Forelimb muscle (tissue), 1 donor: Measurements from ENCODE around the gene IL20. TPM values are rescaled to one million over a fixed set of nuclear protein-coding genes. Genes with fewer than 3 reads are reported as not detected.
"Not testable (repeated sequence)": the region's sequence is repeated elsewhere in the genome, so short reads cannot be mapped to it uniquely, and the experiment has no call there.

Experiments
- DNase-seq: peaks from one replicate; pipeline ENCODE4 v3.0.0-alpha.2; 2013; ENCODE audit warnings: low read depth
- polyA plus RNA-seq: library from polyadenylated mRNA; unstranded; fragments of 120-200 nt; gene quantifications from one replicate; pipeline ENCODE4 v1.2.1, GENCODE V29; 2013; ENCODE audit not compliant: insufficient read length

IL20 gene
- polyA plus RNA-seq, 1 donor, result not detected

- no peak for DNase-seq
These were observed 22.6 kb upstream of the IL20 start for GRCh38 chr1:206842854-206843253.

DNA sequence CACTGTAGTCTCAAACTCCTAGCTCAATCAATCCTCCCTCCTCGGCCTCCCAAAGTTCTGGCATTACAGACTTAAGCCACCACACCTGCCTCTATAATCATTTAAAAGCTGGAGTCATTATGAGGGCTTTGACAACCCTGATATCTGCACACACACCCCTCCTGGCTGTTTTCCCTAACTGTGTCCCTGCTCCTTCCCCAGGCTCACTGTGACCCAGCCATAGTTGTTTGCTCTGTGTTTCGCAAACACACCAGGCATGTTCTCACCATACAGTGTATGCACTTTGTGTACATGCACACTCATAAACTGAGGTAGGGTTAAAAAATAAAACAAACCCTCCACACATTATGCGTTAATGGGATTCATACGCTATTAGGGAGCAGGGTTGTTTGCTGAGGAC lies 21.8 kb upstream of the IL20 start:
- no peak for DNase-seq

DNA sequence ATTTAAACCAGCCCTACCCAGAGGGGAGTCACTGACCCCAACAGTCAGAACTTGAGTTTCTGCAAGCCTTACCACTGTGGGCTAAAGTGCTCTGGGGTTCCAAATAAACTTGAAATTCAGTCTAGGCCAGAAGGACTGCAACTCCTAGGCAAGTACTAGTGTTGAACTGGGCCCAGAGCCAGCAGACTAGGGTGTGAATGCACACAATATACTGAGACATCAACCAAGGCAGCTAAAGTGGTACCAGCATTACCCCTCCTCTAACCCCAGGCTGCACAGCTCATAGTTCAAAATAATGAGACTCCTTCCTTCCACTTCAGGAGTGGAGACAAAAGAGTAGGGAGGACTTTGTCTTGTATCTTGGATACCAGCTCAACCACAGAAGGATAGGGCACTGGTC lies 18.9 kb upstream of the IL20 start:
- no peak for DNase-seq

GRCh38 chr1:206847337-206847834 lies 18.0 kb upstream of the IL20 start:
- no peak for DNase-seq

GRCh38 chr1:206847946-206848345 lies 17.5 kb upstream of the IL20 start:
- no peak for DNase-seq

DNA sequence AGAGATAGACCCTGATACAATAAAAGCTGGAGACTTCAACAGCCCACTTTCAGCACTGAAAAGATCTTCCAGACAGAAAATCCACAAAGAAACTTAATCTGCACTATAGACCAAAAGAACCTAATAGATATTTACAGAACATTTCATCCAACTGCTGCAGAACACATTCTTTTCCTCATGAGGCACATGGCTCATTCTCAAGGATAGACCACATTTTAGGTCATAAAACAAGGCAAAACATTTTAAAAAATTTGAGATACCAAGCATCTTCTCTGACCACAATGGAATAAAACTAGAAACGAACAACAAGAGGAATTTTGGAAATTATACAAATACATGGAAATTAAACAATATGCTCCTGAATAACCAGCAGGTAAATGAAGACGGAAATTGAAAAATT lies 15.0 kb upstream of the IL20 start:
- DNase-seq, result no peak

DNA sequence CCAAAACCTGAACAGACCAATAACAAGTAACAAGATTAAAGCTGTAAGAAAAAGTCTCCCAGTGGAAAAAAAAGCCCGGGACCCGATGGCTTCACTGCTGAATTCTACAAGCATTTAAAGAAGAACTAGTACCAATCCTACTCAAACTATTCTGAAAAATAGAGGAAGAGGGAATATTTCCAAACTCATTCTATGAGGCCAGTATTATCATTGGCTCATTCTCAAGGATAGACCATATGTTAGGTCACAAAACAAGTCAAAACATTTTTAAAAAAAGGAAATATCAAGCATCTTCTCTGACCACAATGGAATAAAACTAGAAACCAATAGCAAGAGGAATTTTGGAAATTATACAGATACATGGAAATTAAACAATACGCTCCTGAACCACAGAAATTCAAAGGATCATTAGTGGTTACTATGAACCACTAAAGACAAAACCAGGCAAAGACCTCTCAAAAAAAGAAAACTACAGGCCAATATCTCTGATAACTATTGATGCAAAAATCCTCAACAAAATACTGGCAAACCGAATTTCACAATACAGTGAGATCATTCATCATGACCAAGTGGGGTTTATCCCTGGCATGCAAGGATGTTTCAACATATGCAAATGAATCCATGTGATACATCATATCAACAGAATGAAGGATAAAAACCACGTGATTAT lies 13.9 kb upstream of the IL20 start:
- DNase-seq, result no peak

GRCh38 chr1:206852662-206853061 lies 12.8 kb upstream of the IL20 start:
- not testable (repeated sequence) for DNase-seq

DNA sequence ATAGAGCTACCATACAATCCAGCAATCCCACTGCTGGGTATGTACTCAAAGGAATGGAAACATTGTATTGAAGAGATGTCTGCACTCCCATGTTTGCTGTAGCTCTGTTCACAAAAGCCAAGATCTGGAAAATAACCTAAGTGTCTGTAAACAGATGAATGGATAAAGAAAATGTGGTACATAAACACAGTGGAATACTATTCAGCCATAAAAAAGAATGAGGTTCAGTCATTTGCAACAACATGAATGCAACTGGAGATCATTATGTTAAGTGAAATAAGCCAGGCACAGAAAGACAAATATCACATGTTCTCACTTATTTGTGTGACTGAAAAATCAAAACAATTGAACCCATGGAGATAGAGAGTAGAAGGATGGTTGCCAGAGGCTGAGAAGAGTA lies 11.7 kb upstream of the IL20 start:
- not testable (repeated sequence) for DNase-seq

DNA sequence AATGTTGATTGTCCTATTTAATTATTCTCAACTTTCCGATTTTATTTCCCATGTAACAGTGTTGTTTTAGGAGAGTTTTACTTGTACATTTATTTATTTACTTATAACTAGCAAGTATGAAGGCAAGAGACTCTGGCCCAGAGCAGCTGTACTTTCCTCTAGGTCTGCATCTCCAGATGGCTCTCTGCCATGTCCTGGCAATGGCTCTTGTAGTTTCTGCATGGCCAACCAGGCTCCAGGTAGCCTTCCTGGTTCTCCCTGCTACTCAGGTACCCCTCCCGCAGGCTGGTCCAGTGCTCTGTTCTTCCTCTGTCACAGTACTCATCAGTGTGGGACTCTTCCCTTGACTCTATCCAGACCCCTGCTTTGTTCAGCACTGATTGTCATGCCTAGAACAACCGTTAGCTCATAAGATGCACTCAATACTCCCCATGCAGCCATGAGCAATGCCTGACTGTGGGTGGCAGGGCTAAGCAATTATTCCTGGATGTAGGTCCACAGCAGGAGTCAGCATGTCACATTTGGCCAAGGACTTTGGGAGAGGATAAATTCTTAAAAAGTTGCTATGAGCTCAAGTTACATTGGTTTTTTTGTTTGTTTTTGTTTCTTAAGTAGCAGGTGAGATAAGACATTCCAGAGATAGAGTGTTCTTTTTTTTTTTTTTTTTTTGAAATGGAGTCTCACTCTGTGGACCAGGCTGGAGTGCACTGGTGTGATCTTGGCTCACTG lies 10.9 kb upstream of the IL20 start:
- no peak for DNase-seq

- no peak for DNase-seq
These were observed 9.6 kb upstream of the IL20 start for GRCh38 chr1:206855859-206856258.

- no peak for DNase-seq
These were observed 8.6 kb upstream of the IL20 start for GRCh38 chr1:206856674-206857464.

DNA sequence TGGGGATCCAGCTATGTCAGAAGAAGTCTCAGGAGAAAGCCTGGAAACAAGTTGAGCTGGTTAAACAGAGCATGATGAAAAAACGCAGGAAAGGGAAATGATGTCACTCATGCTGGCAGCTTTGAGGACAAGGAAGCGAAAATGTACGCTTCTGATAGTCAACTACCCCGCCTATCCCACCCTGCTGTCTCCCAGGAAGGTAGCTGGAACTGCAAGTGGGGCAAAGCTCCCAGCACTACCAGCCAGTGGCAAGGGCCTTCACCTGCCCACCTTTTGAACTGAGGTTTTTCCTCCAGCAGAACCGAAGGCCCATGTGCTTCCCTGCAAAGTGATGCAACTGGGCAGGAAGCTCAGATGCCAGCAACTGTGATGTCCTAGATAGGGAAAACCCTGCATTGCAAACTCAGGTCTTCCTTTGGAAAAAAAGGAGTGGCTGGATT lies 6.3 kb upstream of the IL20 start:
- DNase-seq, result no peak

- no peak for DNase-seq
These were observed 5.3 kb upstream of the IL20 start for GRCh38 chr1:206860165-206860564.

GRCh38 chr1:206863266-206863665 lies 2.2 kb upstream of the IL20 start:
- no peak for DNase-seq

DNA sequence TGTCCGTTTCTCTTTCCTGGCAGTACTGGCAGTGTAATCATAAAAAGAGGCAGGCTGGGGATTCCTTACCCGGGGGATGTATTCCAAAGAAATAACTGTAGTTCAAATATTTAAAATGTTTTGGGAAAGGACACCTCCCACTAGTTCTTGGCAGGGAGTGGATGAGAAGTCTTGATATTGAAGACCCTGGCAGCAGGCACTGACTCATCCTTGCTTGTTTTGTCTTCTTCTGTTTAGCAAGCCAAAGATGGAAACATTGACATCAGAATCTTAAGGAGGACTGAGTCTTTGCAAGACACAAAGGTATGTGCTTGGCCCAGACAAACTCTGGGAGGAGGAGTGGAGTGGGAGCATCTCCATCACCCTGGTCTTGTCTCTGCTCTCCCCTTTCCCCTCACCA lies 639 bp downstream of the IL20 start:
- no peak for DNase-seq

DNA sequence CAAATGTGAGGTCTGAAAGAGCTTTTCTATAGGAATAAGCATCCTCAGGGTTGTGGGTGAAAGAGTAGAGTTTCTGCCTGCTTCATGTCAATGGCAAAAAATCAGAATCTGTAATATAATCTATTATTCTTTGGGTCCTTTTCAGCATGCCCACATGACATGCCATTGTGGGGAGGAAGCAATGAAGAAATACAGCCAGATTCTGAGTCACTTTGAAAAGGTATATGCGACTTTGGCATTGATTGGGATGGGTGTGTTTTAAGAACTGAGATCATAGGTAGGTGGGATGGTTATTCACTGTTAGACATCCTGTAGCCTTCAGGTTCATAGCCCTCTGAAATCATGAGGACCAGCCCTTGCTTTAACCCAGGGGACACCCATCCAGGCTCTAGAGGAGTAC lies 1.8 kb downstream of the IL20 start:
- DNase-seq, result no peak

DNA sequence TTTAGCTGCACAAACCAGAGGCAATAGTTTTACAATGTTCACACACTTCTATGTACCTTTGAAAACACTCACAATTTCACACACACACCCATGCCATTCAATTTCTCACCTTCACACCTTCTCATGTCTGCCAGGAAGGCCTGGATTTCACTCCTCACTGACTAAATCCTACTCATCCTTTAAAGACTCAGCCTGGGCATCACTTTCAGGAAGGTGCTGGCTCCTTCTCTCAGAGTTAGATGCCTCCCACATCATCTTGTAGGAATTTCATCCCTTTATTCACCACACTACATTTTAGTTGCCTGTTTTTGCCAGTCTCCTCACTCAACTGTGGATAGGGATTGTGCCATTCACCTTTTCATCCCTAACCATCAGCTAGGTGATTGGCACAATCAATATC lies 2.3 kb downstream of the IL20 start:
- no peak for DNase-seq

DNA sequence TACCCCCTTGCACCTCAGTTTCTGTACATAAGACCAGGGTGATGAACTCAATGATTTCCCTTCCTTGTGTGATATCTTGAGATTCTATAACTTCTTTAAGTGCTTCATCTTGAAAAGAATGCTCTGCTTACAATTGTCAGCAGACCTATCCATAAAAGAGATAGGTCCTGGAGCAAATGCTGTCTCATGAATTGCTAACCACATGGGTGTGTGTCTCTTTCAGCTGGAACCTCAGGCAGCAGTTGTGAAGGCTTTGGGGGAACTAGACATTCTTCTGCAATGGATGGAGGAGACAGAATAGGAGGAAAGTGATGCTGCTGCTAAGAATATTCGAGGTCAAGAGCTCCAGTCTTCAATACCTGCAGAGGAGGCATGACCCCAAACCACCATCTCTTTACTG lies 2.8 kb downstream of the IL20 start:
- no peak for DNase-seq

DNA sequence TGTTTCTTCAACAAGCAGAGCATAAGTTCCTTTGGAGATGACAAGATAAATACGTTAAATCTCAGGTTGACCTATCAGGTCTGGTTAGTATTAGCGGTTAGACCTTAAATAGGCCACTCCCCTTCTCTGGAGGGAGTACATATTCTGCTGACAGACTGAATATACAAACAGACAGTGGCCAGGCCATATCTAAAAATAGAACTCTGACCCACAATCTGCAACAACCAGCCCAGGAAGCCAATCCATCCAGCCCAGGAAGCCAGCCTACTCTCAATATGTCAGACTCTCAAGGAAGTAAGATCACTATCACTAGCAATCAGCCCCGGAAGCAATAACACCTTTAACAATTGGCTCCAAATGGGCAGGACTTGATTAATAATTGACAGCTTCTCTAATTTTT lies 6.7 kb downstream of the IL20 start:
- DNase-seq, result no peak

DNA sequence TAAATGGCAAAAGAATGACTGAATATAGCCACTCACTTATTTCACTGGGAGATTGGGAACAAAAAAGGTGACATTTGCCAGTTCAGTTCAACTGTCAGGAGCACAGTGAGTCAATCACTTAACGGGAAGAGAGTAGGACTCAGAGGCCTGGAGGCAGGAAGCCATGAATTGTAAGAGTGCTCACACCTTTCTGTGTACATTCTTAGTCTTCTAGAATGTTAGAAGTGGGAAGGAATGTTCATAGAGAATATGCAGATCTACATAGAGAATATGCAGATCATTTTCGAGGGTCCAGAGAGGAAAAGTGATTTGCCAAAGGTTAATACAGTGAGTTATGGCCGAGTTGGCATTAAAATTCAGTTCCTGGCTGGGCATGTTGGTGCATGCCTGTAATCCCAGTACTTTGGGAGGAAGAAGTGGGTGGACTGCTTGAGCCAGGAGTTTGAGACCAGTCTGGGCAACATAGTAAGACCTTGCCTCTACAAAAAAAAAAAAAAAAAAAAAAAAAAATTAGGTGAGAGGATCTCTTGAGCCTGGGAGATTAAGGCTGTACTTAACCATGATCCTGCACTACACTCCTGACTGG lies 8.3 kb downstream of the IL20 start:
- no peak for DNase-seq

DNA sequence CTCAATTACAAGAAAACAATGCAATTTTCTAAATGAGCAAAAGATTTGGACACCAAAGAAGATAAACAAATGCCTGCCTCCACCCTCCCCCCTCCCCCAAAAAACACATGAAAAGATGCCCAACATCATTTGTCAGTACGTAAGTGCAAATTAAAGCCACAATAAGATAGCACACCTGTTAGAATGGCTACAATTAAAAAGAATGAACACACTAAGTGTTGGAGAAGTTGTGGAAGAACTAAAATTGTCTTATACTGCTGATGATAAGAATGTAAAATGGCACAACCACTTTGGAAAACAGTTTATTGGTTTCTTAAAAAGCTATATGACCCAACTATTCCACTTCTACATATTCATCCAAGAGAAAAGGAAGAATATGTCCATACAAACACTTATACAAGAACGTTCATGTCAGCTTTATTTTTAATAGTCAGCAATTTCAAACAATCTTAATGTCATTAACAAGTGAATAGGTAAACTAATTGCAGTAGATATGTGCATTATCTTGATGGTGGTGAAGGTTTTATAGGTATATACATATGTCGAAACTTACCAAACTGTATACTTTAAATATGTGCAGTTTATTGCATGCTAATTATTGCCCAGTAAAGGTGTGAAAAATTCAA lies 10.4 kb downstream of the IL20 start:
- DNase-seq, result no peak
